ENCODE results near the gene SCRN2.

The SCRN2 gene

GRCh38 chr17:47840742-47841487, at the start of gene SCRN2:
Gene SCRN2 (minus strand): TSS chr17:47841273. CDS start chr17:47840843, 430 bp downstream.
- DNase-seq (ENCODE audit: low spot score), result peak; percentile 99

GRCh38 chr17:47889734-47890529, 48.9 kb upstream of the SCRN2 start:
- peak; percentile 96 for DNase-seq (ENCODE audit: low spot score)

- peak; percentile 43 for DNase-seq (ENCODE audit: low spot score)
Measured at GRCh38 chr17:47888293-47888692, 47.2 kb upstream of the SCRN2 start.

GRCh38 chr17:47884905-47885730, 44.0 kb upstream of the SCRN2 start:
- peak; percentile 56 for DNase-seq (ENCODE audit: low spot score)

- no peak for DNase-seq (ENCODE audit: low spot score)
Measured at GRCh38 chr17:47884427-47884740, 43.3 kb upstream of the SCRN2 start.

- no peak for DNase-seq (ENCODE audit: low spot score)
Measured at GRCh38 chr17:47883589-47884426, 42.7 kb upstream of the SCRN2 start.

GRCh38 chr17:47882695-47883588, 41.9 kb upstream of the SCRN2 start:
- no peak for DNase-seq (ENCODE audit: low spot score)

GRCh38 chr17:47882247-47882646, 41.2 kb upstream of the SCRN2 start:
- no peak for DNase-seq (ENCODE audit: low spot score)

GRCh38 chr17:47879776-47880454, 38.8 kb upstream of the SCRN2 start:
- no peak for DNase-seq (ENCODE audit: low spot score)

GRCh38 chr17:47879028-47879585, 38.0 kb upstream of the SCRN2 start:
- DNase-seq (ENCODE audit: low spot score), result no peak

GRCh38 chr17:47878203-47879027, 37.3 kb upstream of the SCRN2 start:
- no peak for DNase-seq (ENCODE audit: low spot score)

GRCh38 chr17:47877368-47878034, 36.4 kb upstream of the SCRN2 start:
- no peak for DNase-seq (ENCODE audit: low spot score)

GRCh38 chr17:47875011-47875985, 34.2 kb upstream of the SCRN2 start:
- DNase-seq (ENCODE audit: low spot score), result no peak

- no peak for DNase-seq (ENCODE audit: low spot score)
Measured at GRCh38 chr17:47873200-47874090, 32.4 kb upstream of the SCRN2 start.

- peak; percentile 66 for DNase-seq (ENCODE audit: low spot score)
Measured at GRCh38 chr17:47872651-47873161, 31.6 kb upstream of the SCRN2 start.

Data from ecto neural progenitor cell (in vitro differentiated cells).